ENCODE data around the gene MPIG6B. TPM values are rescaled to one million over a fixed set of nuclear protein-coding genes. Genes with fewer than 3 reads are reported as not detected.

MPIG6B gene
- total RNA-seq, 1 donor from 2014 or later: not detected

DNA sequence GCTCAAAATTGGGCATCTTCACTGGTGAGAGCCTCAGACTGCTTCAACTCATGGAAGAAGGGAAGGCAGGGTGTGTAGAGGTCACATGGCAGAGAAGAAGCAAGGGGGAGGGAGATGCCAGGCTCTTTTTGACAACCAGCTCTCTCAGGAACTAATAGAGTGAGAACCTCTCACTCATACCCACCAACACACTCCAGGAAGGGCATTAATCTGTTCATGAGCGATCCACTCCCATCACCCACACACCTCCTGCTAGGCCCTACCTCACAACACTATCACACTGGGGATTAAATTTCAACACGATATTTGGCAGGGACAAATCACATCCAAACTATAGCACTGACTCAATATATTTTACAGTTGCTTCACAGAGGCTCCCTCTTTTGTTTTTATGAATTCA lies 18.6 kb downstream of the MPIG6B start:
- TF ChIP-seq, protein P1, sequence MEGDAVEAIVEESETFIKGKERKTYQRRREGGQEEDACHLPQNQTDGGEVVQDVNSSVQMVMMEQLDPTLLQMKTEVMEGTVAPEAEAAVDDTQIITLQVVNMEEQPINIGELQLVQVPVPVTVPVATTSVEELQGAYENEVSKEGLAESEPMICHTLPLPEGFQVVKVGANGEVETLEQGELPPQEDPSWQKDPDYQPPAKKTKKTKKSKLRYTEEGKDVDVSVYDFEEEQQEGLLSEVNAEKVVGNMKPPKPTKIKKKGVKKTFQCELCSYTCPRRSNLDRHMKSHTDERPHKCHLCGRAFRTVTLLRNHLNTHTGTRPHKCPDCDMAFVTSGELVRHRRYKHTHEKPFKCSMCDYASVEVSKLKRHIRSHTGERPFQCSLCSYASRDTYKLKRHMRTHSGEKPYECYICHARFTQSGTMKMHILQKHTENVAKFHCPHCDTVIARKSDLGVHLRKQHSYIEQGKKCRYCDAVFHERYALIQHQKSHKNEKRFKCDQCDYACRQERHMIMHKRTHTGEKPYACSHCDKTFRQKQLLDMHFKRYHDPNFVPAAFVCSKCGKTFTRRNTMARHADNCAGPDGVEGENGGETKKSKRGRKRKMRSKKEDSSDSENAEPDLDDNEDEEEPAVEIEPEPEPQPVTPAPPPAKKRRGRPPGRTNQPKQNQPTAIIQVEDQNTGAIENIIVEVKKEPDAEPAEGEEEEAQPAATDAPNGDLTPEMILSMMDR (IDR thresholded peaks at IDR 0.05): no peak
- H3K4me3 Mint-ChIP-seq (ENCODE audit: unreplicated experiment): no peak overlapping the region
- H3K27ac Mint-ChIP-seq (ENCODE audit: unreplicated experiment): no peak overlapping the region
- no peaks in the 10 kb centered on the region for H3K9me3 Mint-ChIP-seq (ENCODE audit: unreplicated experiment)
- no peaks in the 10 kb centered on the region for H3K27me3 Mint-ChIP-seq (ENCODE audit: unreplicated experiment)
- H3K36me3 Mint-ChIP-seq (ENCODE audit: unreplicated experiment): no peaks in the 10 kb centered on the region
- DNase-seq (ENCODE audit: extremely low spot score, unreplicated experiment): no peak
- H3K4me1 Mint-ChIP-seq (ENCODE audit: unreplicated experiment): peaks cover 33% of the 10 kb centered on the region

DNA sequence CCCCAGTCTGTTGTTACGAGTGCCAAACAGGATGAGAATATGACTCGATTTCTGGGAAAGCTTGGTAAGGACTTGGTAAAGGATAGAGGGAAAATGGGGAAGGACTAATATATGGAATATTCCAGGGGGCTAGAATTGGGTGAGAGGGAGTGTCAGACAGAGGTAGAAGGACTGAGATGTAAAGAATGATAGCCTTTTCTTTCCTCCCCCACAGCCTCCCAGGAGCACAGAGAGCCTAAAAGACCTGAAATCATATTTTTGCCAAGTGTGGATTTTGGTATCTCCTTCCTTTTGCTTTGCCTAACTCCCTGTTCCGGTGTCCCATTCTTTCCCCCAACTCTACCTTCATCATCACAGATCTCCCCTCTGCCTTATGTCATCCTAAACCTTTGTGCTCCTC lies 19.7 kb downstream of the MPIG6B start:
- no peak for DNase-seq (ENCODE audit: extremely low spot score, unreplicated experiment)
- Mint-ChIP-seq H3K4me1 (ENCODE audit: unreplicated experiment) (peaks cover 25% of the 10 kb centered on the region), H3K36me3 (ENCODE audit: unreplicated experiment) (no peaks in the 10 kb centered on the region), H3K27ac (ENCODE audit: unreplicated experiment) (no peak overlapping the region), H3K4me3 (ENCODE audit: unreplicated experiment) (no peak overlapping the region), H3K27me3 (ENCODE audit: unreplicated experiment) (no peaks in the 10 kb centered on the region), H3K9me3 (ENCODE audit: unreplicated experiment) (no peaks in the 10 kb centered on the region)
- TF ChIP-seq, protein P1 (IDR thresholded peaks at IDR 0.05): no peak

DNA sequence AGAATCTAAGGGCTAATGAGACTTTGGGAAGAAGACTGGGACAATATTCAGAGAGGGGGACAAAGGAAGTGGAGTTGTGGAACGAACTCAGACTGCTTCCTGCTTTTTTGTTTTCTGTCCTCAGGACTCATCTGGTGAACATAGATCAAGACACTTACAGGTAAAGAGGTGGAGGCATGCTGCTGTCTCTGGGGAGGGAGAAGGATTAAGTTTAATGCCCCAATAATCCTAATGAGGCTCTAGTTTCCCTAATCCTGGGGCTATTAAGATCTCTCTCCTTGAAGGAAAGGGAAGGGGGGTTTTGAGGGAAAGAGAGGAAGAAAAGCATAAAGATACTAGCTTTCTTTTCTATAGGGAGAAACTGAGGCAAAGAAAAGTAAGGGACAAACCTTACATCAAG lies 21.2 kb downstream of the MPIG6B start:
- Mint-ChIP-seq H3K4me1 (ENCODE audit: unreplicated experiment) (peaks cover 12% of the 10 kb centered on the region), H3K4me3 (ENCODE audit: unreplicated experiment) (no peak overlapping the region), H3K9me3 (ENCODE audit: unreplicated experiment) (no peaks in the 10 kb centered on the region), H3K27me3 (ENCODE audit: unreplicated experiment) (no peaks in the 10 kb centered on the region), H3K36me3 (ENCODE audit: unreplicated experiment) (no peaks in the 10 kb centered on the region), H3K27ac (ENCODE audit: unreplicated experiment) (no peak overlapping the region)
- DNase-seq (ENCODE audit: extremely low spot score, unreplicated experiment): no peak
- TF ChIP-seq, protein P1 (IDR thresholded peaks at IDR 0.05): no peak

DNA sequence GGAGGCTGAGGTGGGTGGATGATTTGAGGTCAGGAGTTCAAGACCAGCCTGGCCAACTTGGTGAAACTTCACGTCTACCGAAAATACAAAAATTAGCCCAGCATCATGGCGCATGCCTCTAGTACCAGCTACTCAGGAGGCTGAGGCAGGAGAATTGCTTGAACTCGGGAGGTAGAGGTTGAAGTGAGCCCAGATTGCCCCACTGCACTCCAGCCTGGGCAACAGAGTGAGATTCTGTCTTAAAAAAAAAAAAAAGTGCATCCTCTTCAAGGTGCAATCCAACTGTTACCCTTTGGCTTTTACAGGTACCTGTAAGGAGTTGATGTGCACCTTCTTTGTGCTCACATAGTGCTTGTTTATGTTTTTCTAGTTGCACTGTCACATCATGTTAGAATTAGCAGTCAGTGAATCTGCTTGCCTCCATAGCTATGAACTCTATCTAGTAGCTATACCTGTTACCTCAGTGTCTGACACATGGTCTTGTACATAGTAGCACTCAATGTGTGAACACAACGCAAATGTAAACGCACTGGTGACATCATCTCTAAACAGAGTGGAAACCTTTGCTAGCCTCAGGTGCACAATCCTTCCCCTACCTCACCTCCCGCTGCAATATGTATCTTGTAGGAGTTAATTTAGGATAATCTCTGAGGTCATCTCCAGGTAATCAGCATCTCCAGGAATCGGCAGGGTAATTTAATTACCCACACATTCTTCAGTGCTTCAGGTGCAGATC lies 26.3 kb downstream of the MPIG6B start:
- H3K4me3 Mint-ChIP-seq (ENCODE audit: unreplicated experiment): no peak overlapping the region
- H3K9me3 Mint-ChIP-seq (ENCODE audit: unreplicated experiment): no peaks in the 10 kb centered on the region
- H3K27ac Mint-ChIP-seq (ENCODE audit: unreplicated experiment): no peak overlapping the region
- peaks cover 7% of the 10 kb centered on the region for H3K4me1 Mint-ChIP-seq (ENCODE audit: unreplicated experiment)
- no peak for DNase-seq (ENCODE audit: extremely low spot score, unreplicated experiment)
- TF ChIP-seq, protein P1 (IDR thresholded peaks at IDR 0.05): no peak
- no peaks in the 10 kb centered on the region for H3K27me3 Mint-ChIP-seq (ENCODE audit: unreplicated experiment)
- no peaks in the 10 kb centered on the region for H3K36me3 Mint-ChIP-seq (ENCODE audit: unreplicated experiment)

DNA sequence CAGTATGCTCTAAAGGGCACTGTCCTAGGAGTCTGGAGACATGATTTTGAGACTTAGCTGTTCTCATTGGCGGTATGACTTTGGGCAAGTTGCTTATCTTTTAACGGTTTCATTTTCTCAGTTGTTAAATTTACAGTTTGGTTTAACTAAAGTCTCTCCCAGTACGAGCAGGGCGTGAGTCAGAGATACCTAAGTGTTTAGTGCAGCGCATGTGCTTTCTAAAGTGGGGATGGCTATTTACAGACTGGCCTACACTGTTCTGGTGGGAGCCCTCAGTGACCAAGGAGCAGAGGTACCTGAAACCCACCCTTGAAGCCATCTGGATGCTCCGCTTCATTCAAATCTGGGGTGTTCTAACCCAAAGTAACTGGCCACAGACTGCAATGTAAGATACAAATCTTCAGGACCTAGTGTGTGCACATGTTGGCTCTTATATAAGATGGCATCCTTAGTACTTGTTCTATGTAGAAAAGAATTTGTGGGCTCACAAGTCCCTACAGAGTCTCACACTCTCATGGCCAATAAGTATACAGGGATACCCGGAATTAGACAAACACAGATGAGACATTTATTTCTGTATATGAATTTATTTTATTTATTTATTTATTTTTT lies 27.3 kb downstream of the MPIG6B start:
- Mint-ChIP-seq H3K4me1 (ENCODE audit: unreplicated experiment) (peaks cover 7% of the 10 kb centered on the region), H3K9me3 (ENCODE audit: unreplicated experiment) (no peaks in the 10 kb centered on the region), H3K27me3 (ENCODE audit: unreplicated experiment) (no peaks in the 10 kb centered on the region), H3K4me3 (ENCODE audit: unreplicated experiment) (no peak overlapping the region), H3K27ac (ENCODE audit: unreplicated experiment) (no peak overlapping the region), H3K36me3 (ENCODE audit: unreplicated experiment) (no peaks in the 10 kb centered on the region)
- DNase-seq (ENCODE audit: extremely low spot score, unreplicated experiment): no peak
- TF ChIP-seq, protein P1 (IDR thresholded peaks at IDR 0.05): no peak

Measured in osteocyte (in vitro differentiated cells).